Nucleus accumbens (tissue), 56 donors: ENCODE measurements around the gene KCNK2.

Source experiments
- DNase-seq, 56 donors: peaks; one replicate each; lab custom pipeline; 2025; lab: John Stamatoyannopoulos, UW

Gene KCNK2

DNA sequence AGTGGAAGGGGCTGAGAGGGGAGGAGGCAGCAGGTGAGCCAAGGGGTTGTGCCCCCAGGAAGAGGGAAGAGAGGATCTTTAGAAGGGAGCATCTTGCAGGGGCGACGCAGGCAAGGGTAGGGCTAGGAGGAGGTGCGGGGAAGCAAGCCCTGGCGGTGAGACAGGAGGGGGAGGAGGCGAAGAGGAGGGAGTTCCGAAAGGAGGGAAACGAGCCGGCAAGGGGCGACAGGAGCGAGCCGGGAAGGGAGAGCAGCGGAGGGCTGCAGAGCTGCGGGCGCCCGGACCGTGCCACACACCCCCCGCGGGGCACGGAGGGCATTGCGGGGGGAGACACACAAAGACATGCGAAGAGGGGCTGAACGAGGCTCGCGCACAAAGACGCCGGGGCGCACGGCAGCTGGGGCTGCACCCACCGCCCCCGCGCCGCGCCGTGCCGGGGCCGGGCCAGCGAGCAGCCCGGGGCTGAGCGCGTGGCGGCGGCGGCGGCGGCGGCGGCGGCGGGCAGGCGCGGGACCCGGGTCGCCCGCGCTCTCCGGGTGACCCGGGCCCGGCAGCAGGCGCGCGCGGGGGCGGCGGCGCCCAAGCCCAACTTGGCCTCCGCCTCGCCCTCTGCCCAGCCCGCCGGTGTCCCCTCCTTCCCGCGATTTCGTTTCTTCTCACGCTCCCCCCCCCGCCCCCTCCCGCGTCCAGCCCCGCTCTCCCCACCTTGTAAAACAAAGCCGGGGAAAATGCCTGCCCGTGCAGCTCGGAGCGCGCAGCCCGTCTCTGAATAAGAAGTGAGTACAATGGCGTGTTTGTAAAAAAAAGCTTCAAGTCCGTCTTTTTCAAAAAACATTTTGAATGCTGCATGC is at the start of gene KCNK2:
KCNK2 (plus strand) TSS at position 206 of the 851 bp plus-strand sequence. CDS start 649 bp downstream, outside the sequence.
- peak in 18 of 56 donors; percentile 5 to 59 (median 18) for DNase-seq

DNA sequence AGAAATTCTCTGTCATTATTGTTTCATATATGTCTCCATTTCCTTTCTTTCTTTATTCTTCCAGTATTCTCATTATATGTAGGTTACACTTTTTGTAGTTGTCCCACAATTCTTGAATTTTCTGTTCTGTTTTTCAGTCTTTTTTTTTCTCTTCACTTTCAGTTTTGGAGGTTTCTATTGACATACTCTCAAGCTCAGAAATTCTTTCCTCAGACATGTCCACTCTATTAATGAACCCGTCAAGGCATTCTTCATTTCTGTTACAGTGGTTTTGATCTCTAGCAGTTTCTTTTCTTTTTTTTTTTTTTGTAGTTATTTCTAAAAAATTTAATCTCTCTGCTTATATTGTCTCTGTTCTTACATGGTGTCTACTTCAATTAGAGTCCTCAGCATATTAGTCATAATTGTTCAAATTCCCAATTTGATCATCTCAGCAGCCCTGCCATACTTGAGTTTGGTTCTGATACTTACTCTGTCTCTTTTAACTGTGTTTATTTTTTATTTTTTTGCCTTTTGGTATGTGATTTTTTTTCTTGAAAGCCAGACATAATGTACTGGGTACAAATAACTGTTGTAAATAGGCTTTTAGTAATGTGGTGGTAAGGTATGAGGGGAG is 49.5 kb upstream of the KCNK2 start:
- DNase-seq = no peak

- DNase-seq = no peak
Measured at GRCh38 chr1:215040190-215040589, 42.3 kb upstream of the KCNK2 start.

DNA sequence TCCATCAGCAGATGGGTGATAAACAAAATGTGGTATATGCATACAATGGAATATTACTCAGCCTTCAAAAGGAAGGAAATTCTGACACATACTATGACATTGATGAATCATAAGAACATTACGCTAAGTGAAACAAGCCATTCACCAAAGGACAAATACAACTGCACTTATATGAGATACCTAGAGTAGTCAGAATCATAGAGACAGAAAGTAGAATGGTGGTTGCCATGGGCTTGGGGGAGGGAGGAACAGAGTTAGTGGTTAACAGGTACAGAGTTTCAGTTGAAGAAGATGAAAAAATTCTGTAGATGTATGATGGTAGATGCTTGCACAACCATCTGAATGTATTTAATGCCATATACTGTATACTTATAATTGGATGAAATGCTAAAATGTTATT is 39.1 kb upstream of the KCNK2 start:
- no peak for DNase-seq

- DNase-seq = no peak
Measured at GRCh38 chr1:215044151-215044550, 38.4 kb upstream of the KCNK2 start.

- no peak for DNase-seq
Measured at GRCh38 chr1:215045698-215046308, 36.7 kb upstream of the KCNK2 start.

DNA sequence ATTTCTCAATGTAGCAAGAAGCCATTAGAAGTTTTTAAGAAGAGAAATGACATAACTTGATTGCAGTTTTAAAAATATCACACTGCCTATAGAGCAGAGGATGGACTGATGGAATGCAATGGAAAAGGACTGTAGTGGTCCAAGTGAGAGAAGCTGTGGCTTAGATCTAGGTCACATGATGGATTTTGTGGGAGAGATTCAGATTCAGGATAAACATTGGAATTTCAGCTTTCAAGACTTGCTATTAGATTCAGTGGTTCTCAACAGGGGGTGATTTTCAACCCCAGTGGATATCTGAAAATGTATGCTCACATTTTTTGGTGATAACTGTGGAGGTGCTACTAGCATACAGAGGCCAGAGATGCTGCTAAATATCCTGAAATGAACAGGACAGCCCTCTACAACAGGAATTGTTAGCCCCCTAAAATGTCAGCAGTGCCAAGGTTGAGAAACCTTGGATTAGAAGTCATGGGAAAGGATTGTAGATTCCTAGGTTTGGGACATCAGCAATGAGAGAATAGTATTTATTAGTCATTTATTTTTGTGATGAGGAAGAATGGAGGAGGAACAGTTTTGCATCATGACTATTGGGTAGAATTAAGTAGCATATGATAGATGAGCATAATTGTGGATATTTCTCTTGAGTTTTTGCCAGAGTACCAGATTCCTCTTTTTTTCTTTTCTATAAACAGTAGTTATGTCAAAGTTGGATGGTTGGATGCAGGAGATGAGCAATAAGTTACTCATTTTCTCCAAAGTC is 30.1 kb upstream of the KCNK2 start:
- no peak for DNase-seq

GRCh38 chr1:215054266-215054665 is 28.3 kb upstream of the KCNK2 start:
- DNase-seq = no peak

DNA sequence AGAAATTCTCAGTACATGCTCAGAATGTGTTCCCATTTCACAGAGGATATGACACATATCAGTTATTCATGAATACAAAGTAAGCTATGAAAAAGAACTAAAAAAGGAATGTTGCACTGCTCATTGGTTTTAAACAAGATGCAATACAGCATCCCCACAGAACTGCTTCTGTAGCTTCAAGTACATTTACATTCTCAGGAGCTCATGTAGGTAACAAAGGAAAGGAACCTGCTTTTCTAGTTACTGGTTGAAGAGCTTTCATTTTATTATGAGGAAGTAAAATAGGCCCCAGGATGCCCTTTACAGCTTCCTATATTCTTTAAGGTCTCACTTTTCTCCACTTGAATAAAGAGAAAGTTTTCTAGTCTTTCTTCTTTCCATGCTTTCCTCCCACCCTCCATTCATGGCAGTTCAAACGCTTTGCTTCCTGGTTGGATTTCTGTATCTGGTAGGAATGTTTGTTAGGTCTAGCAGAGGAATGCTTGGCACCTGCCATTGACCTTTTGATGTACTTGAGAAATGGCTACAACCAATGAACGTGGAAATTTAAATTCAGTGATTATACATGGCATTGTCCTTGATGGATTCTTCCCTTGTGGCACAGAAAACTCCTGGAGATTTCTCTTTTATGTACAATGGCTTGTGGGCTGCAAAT is 27.1 kb upstream of the KCNK2 start:
- no peak for DNase-seq

GRCh38 chr1:215056584-215056983 is 26.0 kb upstream of the KCNK2 start:
- no peak for DNase-seq

DNA sequence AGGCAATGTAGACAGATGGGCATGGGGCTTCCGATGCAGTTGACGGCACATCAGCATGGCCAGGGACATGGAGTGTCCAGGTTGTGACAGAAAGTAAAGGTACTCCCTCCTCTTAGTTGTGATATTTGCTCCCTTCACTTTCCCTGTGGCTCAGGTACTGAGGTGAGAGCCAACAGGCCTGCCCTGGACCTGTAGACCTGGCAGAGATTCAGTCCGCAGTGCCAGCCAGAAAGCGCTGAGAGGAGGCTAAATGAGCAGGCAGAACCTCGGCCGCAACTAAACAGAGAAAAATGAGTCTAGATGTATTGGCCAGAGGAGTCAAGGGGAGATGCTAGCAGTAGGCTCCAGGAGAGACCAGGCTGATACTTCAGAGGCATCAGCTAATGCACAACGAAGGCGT is 22.6 kb upstream of the KCNK2 start:
- no peak for DNase-seq

GRCh38 chr1:215064327-215064726 is 18.2 kb upstream of the KCNK2 start:
- no peak for DNase-seq

DNA sequence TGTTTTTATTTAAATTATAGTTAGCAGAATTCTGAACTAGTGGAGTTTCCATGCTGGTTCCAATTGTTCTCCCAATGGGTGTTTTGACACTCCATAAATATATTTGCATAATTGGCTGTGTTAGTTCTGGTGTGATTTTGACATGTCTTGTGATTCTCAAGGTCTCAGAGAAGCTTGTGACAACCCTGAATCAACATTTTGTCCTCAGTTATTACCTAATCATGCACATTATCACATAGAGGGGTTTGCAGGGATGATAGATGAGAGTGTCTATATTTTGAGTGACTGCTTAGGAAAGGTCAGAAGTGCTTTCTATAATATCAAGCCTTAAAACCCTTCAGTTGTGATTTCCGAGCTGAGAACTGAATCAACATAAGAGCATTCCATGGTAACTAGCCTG is 11.5 kb upstream of the KCNK2 start:
- no peak for DNase-seq

DNA sequence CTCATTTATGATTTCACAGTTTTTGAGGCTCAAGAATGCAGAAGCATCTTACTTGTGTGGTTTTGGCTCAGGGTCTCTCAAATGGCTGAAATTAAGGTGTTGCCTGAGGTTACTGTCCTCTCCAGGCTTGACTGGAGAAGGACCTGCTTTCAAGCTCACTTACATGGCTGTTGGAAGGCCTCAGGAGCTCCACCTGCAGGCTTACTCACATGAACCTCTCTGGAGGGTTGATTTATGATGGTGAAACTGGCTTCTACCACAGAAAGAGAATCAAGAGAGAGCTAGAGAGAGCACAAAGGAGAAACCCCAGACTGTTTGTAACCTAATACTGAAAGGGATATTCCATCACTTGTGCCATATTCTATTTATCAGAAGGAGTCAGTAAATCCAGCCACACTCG is 6.2 kb upstream of the KCNK2 start:
- no peak for DNase-seq

DNA sequence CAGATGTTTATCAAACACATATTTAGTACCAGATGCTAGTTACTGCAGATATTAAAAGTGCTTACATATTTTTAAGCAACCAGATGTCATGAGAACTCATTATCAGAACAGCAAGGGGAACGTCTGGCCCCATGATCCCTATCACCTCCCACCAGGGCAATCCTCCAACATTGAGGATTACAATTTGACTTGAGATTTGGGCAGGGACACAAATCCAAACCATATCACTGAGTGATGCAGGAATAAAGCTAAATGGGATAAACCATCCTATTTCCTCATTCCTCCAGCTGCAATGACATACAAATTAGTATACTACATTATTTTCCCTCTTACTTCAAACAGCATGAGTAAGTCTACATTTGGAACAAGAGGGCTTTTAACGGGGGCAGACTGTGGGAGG is 3.1 kb upstream of the KCNK2 start:
- no peak for DNase-seq

DNA sequence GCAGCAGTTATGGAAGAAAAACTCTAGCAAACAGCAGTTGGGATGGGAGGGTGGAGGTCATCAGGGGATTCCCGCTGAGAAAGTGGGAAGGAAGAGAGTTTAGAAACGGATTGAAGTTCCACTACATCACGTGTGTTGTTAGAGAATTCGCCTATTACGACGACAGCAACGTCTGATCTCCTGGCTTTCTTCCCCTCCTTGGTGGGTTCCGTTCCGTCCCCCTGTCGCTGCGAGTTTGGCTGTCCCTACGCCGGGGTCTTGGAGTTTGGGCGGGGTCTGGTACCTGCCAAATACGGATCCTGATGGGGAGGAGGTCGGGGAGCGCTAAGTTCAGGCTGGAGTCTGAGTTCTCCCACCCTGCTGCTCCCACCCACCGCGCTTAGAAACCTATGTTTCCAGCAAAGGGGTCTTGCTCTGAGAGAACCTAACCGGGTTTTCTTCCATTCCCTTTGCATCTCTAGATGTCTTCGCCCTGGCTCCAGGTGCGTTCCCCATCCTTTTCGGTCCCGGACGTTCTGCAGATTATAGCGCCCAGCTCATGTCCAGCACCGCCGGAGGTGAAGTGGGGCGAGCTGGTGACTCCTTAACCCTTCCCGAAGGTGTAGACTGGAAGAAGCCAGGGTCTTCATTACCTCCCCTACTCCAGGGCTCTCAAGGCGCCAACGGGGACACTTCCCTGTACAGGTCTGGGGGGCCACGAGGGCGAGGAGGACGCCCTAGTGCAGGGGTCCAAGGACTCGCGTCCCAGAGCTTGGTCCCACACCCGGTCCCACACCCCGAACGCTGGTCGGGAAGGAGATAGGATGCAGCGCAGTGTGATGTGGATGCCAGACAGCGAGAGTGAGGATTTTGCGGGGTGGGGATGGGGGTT is 641 bp upstream of the KCNK2 start:
- peak in 2 of 56 donors; percentile 23 to 59 for DNase-seq

DNA sequence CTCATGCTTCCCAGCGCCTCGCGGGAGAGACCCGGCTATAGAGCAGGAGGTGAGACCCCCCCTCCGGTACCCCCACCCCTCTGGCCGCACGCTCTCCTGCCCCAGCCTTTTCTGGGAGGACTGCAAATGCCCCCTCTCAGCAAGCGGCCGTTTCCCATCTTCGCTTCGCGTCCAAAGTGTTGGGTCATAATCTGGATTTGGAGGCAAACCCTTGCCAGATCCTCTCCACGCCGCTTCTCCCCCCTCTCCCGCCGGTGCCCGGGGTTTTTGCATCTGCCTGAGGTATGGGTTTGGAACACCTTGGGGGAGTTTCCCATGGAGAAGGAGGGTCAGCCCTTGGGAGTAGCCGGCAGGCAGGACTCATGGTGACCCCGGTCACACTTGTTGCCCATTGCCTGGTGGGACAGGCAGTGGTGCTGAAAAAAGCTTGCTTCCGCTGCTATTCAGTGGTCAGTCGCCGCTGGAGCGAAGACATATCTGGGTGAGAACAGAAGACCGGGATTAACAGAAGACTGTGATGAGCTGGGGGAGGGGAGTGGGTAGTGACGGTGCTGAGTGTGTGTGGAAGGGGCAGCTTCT is 935 bp downstream of the KCNK2 start:
- DNase-seq = peak in 12 of 56 donors; percentile 0 to 24 (median 8)

DNA sequence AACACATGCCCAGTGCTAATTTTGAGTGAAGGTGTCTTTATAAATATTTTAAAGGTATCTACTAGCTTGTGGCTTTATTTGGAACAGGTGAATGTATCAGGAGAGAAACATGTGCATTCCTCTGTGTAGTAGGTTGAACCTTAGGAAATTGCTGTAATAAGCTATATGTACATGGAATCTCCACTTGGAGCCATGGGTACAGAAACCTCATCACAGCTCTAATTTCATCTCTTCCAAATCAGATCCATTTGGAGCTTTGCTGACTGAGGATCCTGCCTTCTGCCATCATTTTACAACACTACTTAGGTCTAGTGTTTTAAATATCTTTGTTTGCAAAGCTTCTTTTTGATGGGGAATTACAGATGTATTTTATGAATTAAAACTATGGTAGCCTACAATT is 2.1 kb downstream of the KCNK2 start:
- DNase-seq = no peak

- DNase-seq = no peak
Measured at GRCh38 chr1:215087603-215088002, 5.1 kb downstream of the KCNK2 start.
